ENCODE results near the gene QPCT.

QPCT gene

DNA sequence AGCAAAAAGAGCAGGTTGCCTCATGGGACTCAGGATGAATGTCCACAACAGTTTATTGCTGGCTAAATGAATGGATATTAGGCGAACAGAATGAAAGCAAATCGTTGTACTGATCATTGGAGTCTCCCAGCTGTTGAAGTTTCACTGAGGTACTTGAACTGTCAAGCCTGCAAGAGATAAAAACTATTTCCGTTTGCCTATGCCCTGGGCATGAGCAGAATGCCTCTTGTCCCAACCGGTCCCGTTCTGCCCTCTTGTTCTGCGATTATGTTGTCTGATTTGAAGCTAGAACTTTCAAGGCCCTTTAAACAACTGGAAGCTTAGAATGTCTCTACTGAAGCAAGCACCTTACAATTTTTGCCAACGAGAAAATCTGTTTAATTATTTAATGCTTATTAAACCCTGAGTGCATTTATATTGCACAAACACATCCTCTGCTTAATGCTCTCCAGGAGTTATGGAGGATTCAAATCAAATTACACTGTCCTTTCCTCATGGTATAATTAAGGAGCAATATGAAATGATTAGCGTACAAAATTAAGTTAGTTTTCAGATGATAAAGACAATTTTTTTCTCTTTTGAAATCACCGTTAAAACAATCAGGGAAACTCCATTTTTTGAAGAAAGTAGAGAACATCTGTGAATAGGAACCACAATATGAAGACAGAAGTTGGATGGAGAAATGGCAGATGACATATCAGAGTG, 17.7 kb downstream of the QPCT start:
- no peaks in the 10 kb centered on the region for H3K9me3 ChIP-seq (ENCODE audit: control insufficient read depth, low read length)
- H3K36me3 ChIP-seq (ENCODE audit: control insufficient read depth, insufficient read depth, low read length, severe bottlenecking): no peaks in the 10 kb centered on the region
- no peak overlapping the region for H3K4me3 ChIP-seq (ENCODE audit: low read length)
- peaks cover 13% of the 10 kb centered on the region for H3K4me1 ChIP-seq (ENCODE audit: control insufficient read depth, insufficient read depth, low read length)
- no peak overlapping the region for H3K9ac ChIP-seq (ENCODE audit: low read length)
- no peaks in the 10 kb centered on the region for H3K27me3 ChIP-seq (replicated peaks; ENCODE audit: control insufficient read depth, insufficient read depth, low read length)
- DNase-seq (ENCODE audit: low read depth): no peak

DNA sequence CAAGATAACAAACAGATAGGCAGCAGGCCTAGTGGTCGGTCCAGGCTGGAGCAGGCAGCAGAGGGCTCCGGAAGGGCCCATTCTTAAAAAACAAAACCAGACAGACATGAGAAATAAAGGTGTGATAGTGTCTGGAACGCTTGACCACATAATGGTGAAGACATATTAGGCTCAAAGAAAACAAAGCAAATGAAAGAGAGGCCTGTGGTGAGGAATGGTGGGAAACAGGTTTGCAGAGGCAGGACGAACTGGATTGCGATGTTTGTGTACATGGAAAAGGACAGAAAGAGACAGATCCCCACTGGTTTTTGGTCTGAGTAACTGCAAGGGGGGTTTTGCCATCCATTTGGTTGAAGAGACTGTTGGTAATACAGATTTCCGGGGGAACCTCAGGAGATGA, 19.9 kb downstream of the QPCT start:
- Histone ChIP-seq H3K9ac (ENCODE audit: low read length) (no peak overlapping the region), H3K36me3 (ENCODE audit: control insufficient read depth, insufficient read depth, low read length, severe bottlenecking) (no peaks in the 10 kb centered on the region), H3K4me1 (ENCODE audit: control insufficient read depth, insufficient read depth, low read length) (peaks cover 3% of the 10 kb centered on the region), H3K9me3 (ENCODE audit: control insufficient read depth, low read length) (no peaks in the 10 kb centered on the region), H3K4me3 (ENCODE audit: low read length) (no peak overlapping the region), H3K27me3 (replicated peaks; ENCODE audit: control insufficient read depth, insufficient read depth, low read length) (no peaks in the 10 kb centered on the region)
- no peak for DNase-seq (ENCODE audit: low read depth)

DNA sequence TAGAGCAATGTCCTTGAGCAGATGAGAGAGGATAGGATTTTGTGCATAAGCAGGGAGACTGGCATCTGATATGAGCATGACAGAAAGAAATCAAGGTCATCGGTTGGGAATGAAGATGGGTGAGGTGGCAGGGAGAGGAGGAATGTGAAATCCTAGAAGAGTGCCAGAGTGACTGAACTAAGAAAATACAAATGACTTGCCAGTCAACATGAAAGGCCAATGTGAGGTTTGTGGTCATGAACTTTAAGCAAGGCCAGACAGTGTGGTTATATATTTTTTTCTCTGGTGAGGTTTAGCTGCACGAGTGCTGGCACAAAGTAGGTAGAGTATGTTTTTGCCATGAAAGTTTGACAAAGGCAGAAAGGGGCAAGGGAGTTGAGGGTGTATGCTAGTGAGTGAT, 21.2 kb downstream of the QPCT start:
- no peaks in the 10 kb centered on the region for H3K9me3 ChIP-seq (ENCODE audit: control insufficient read depth, low read length)
- no peak overlapping the region for H3K9ac ChIP-seq (ENCODE audit: low read length)

DNA sequence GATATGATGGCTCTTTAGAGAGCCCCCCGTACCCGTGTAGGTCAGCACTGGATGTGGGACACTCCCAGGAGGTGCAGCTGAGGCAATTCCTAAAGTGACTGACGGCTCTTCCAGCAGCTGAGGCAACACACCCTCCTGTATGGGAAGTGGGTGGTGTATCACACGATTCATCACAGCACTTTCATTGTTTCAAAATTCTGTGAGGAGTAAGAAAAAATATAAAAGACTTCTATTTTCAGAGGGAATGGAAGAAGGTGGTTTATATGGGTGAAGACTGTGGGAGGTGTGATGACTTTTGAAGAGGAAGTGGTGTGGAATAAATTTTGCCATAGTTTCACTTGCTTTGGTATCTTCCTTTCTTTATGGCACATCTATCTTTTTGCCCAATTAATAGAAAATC, 22.3 kb downstream of the QPCT start:
- Histone ChIP-seq H3K4me1 (ENCODE audit: control insufficient read depth, insufficient read depth, low read length) (peaks cover 3% of the 10 kb centered on the region), H3K27me3 (replicated peaks; ENCODE audit: control insufficient read depth, insufficient read depth, low read length) (no peaks in the 10 kb centered on the region), H3K9me3 (ENCODE audit: control insufficient read depth, low read length) (no peaks in the 10 kb centered on the region), H3K36me3 (ENCODE audit: control insufficient read depth, insufficient read depth, low read length, severe bottlenecking) (no peaks in the 10 kb centered on the region), H3K4me3 (ENCODE audit: low read length) (no peak overlapping the region), H3K9ac (ENCODE audit: low read length) (no peak overlapping the region)
- DNase-seq (ENCODE audit: low read depth): no peak

More for the DNA sequence above, 21.2 kb downstream of the QPCT start:
- H3K27me3 ChIP-seq (replicated peaks; ENCODE audit: control insufficient read depth, insufficient read depth, low read length): no peaks in the 10 kb centered on the region
- no peak overlapping the region for H3K4me3 ChIP-seq (ENCODE audit: low read length)
- no peak for DNase-seq (ENCODE audit: low read depth)
- no peaks in the 10 kb centered on the region for H3K36me3 ChIP-seq (ENCODE audit: control insufficient read depth, insufficient read depth, low read length, severe bottlenecking)
- H3K4me1 ChIP-seq (ENCODE audit: control insufficient read depth, insufficient read depth, low read length): peaks cover 3% of the 10 kb centered on the region

DNA sequence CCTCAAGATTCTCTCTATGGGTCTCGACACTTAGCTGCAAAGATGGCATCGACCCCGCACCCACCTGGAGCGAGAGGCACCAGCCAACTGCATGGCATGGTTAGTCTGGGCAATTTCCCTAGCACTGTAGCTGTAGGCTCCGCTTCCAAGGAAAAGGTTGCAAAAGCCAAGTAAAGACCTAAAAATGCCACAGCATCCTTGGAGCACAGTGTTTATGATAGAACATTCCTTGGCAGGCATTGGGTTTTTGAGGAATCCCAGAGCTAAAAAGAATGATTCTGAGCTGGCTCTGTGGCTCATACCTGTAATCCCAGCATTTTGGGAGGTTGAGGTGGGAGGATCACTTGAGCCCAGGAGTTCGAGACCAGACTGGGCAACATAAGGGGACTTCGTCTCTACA, 22.9 kb downstream of the QPCT start:
- Histone ChIP-seq H3K36me3 (ENCODE audit: control insufficient read depth, insufficient read depth, low read length, severe bottlenecking) (no peaks in the 10 kb centered on the region), H3K27me3 (replicated peaks; ENCODE audit: control insufficient read depth, insufficient read depth, low read length) (no peaks in the 10 kb centered on the region), H3K9ac (ENCODE audit: low read length) (no peak overlapping the region), H3K4me1 (ENCODE audit: control insufficient read depth, insufficient read depth, low read length) (peaks cover 3% of the 10 kb centered on the region), H3K9me3 (ENCODE audit: control insufficient read depth, low read length) (no peaks in the 10 kb centered on the region), H3K4me3 (ENCODE audit: low read length) (no peak overlapping the region)
- DNase-seq (ENCODE audit: low read depth): no peak

DNA sequence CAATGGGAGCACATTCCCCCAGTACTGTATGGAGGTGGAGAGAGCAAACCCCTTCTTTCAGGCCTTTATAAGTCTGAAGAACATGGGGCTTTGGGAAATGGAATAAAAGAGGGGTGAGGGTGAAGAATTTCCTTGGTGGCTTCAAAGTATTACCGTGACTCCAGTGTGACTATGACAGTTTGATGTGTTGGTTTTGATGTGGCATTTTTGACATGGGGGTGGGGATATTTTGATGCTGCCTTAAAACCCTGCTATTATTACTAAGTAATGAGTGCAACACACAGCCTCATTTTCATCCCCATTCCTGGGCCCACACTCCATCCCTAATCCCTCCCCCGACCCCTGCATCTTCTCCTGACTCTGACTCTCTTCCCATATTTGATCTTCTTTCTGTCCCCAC, 23.6 kb downstream of the QPCT start:
- H3K9me3 ChIP-seq (ENCODE audit: control insufficient read depth, low read length): no peaks in the 10 kb centered on the region
- no peak for DNase-seq (ENCODE audit: low read depth)
- H3K36me3 ChIP-seq (ENCODE audit: control insufficient read depth, insufficient read depth, low read length, severe bottlenecking): no peaks in the 10 kb centered on the region
- H3K9ac ChIP-seq (ENCODE audit: low read length): no peak overlapping the region
- H3K4me3 ChIP-seq (ENCODE audit: low read length): no peak overlapping the region
- H3K27me3 ChIP-seq (replicated peaks; ENCODE audit: control insufficient read depth, insufficient read depth, low read length): no peaks in the 10 kb centered on the region
- peaks cover 3% of the 10 kb centered on the region for H3K4me1 ChIP-seq (ENCODE audit: control insufficient read depth, insufficient read depth, low read length)

DNA sequence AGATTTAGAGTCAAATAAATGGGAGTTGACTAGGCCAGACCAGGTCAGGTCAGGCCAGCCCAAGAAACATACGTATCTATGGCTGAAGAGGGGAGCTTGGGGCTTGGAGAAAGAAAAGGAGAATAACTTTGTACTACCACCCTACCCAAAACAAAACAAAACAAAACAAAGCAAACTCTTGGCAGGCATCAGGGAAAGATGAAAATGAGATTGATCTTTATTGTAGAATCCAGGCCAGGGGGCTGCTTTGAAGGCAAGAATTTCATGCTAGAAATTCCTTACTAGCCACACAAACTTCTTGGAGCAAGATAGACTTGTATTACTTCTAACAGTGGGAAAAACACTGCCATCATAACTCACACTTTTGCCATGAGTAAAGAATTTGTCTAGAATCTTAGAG, 26.2 kb downstream of the QPCT start:
- no peak overlapping the region for H3K4me3 ChIP-seq (ENCODE audit: low read length)
- no peak for DNase-seq (ENCODE audit: low read depth)
- H3K27me3 ChIP-seq (replicated peaks; ENCODE audit: control insufficient read depth, insufficient read depth, low read length): no peaks in the 10 kb centered on the region
- H3K36me3 ChIP-seq (ENCODE audit: control insufficient read depth, insufficient read depth, low read length, severe bottlenecking): no peaks in the 10 kb centered on the region
- H3K9me3 ChIP-seq (ENCODE audit: control insufficient read depth, low read length): no peaks in the 10 kb centered on the region
- H3K9ac ChIP-seq (ENCODE audit: low read length): no peak overlapping the region
- H3K4me1 ChIP-seq (ENCODE audit: control insufficient read depth, insufficient read depth, low read length): peaks cover 3% of the 10 kb centered on the region

DNA sequence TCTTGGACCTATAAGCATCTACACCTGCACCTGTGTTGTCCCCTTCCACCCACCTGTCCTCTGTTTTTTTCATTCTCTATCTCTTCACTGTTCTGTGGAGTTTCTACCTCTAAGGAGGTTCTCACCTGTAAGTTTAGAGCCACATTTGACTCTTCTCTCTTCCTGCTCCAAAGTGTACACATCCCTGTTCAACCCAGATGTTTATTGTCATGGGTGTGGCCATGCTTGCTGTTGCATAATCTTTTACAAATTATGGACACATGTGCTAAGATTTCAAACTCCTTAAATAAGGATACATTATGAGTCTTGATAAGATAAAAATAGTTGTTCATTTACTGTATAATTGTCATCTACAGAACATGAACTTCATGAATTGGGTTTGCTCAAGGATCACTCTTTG, 27.6 kb downstream of the QPCT start:
- Histone ChIP-seq H3K9ac (ENCODE audit: low read length) (no peak overlapping the region), H3K4me3 (ENCODE audit: low read length) (no peak overlapping the region), H3K36me3 (ENCODE audit: control insufficient read depth, insufficient read depth, low read length, severe bottlenecking) (no peaks in the 10 kb centered on the region), H3K27me3 (replicated peaks; ENCODE audit: control insufficient read depth, insufficient read depth, low read length) (no peaks in the 10 kb centered on the region), H3K4me1 (ENCODE audit: control insufficient read depth, insufficient read depth, low read length) (peaks cover 11% of the 10 kb centered on the region), H3K9me3 (ENCODE audit: control insufficient read depth, low read length) (no peaks in the 10 kb centered on the region)
- no peak for DNase-seq (ENCODE audit: low read depth)

DNA sequence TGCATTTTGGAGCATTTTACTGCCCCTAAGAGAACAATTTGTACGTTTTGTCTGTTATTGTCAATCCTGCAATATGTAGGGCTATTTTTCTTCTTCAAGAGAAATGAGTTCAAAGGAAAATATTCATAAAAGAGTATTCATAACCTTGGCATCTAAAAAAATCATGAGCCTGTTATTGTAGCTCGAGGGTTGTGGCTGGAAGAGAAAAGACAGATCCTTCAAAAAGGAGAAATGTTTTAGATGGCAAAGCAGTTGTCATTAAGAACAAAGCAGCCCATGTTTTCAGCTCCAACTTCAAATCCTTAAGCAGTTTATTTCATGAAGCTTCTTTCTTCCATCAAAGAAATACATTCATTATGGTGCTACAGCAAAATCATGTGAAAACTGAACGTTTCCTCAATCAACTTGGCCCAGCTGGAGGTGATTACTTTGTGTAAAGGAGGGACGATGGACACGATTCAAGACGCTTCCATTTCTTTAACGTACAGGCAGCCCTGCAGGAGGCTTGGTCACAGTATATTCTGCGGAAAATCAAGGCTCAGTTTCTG, 31.4 kb downstream of the QPCT start:
- Histone ChIP-seq H3K9me3 (ENCODE audit: control insufficient read depth, low read length) (no peaks in the 10 kb centered on the region), H3K27me3 (replicated peaks; ENCODE audit: control insufficient read depth, insufficient read depth, low read length) (no peaks in the 10 kb centered on the region), H3K9ac (ENCODE audit: low read length) (no peak overlapping the region), H3K36me3 (ENCODE audit: control insufficient read depth, insufficient read depth, low read length, severe bottlenecking) (no peaks in the 10 kb centered on the region), H3K4me3 (ENCODE audit: low read length) (no peak overlapping the region), H3K4me1 (ENCODE audit: control insufficient read depth, insufficient read depth, low read length) (peaks cover 29% of the 10 kb centered on the region)
- DNase-seq (ENCODE audit: low read depth): no peak

DNA sequence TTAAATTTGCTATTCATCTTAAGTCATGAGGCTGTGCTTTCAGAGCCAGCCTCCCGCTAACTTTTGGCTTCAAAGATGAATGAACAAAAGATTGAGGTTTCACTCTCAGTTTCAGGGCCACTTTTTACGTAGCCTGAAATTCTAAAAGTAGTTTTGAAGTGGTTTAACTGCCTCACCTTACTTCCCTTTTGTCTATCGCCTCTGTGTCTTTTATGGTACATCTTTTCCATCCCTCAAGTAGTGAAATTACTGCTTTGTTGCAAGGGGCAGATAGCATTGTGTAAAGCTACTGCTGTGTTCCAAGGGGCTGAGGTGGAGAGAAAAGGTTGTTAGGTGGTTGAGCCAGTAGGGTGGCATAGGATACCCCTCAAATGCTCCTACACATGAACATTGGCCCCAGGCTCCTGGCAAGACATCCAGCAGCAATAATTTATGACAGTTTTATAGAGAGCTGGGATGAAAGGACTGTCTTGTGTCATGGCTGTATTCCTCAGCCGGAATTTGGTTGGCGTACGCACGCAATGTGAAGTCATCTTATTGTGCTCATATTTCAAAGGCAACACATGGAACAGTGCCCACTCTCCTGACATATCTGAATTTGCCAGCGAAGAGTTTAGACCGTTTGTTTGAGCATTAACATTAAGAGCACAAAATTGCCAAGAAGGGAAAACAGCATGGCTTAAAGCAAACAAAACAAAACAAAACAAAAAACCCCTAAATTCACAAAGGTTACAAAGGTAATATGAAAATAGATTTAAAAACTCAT, 32.2 kb downstream of the QPCT start:
- Histone ChIP-seq H3K4me1 (ENCODE audit: control insufficient read depth, insufficient read depth, low read length) (peaks cover 29% of the 10 kb centered on the region), H3K4me3 (ENCODE audit: low read length) (peak overlapping the region; percentile 63), H3K9me3 (ENCODE audit: control insufficient read depth, low read length) (no peaks in the 10 kb centered on the region), H3K36me3 (ENCODE audit: control insufficient read depth, insufficient read depth, low read length, severe bottlenecking) (no peaks in the 10 kb centered on the region), H3K9ac (ENCODE audit: low read length) (no peak overlapping the region), H3K27me3 (replicated peaks; ENCODE audit: control insufficient read depth, insufficient read depth, low read length) (no peaks in the 10 kb centered on the region)
- DNase-seq (ENCODE audit: low read depth): peak; percentile 86

DNA sequence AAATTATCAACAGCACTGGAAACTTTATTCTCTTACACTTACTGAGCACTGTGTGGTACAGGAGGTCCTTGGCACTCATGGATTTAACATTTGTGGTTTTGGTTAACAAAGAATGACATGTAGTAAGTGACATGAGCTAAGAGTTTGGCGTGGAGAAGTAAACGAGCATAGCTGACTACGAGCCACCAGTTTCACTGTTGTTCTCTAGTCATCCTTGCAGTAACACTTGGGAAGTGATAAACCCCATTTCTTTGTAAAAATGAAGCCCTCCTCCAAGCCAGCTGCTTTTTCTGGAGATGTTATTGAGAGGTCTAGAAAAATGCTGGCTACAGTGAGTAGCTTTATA, 32.7 kb downstream of the QPCT start:
- Histone ChIP-seq H3K27me3 (replicated peaks; ENCODE audit: control insufficient read depth, insufficient read depth, low read length) (no peaks in the 10 kb centered on the region), H3K36me3 (ENCODE audit: control insufficient read depth, insufficient read depth, low read length, severe bottlenecking) (no peaks in the 10 kb centered on the region), H3K9ac (ENCODE audit: low read length) (peak overlapping the region; percentile 13), H3K9me3 (ENCODE audit: control insufficient read depth, low read length) (no peaks in the 10 kb centered on the region), H3K4me1 (ENCODE audit: control insufficient read depth, insufficient read depth, low read length) (peaks cover 29% of the 10 kb centered on the region), H3K4me3 (ENCODE audit: low read length) (peak overlapping the region; percentile 63)
- peak; percentile 52 for DNase-seq (ENCODE audit: low read depth)

Data from adipocyte (in vitro differentiated cells).